HepG2 (cell line): ENCODE measurements around the gene SNRPD3. TPM values are rescaled to one million over a fixed set of nuclear protein-coding genes. Genes with fewer than 3 reads are reported as not detected.

Experiments
- AGO1 ChIP-seq: fragments of 200-400 bp; formaldehyde crosslinking; IDR thresholded peaks from 2 replicates; pipeline ENCODE4 v1.6.1; 2017; ENCODE audit warnings: mild to moderate bottlenecking, low read depth, low read length, moderate library complexity; ENCODE audit not compliant: poor library complexity, severe bottlenecking
- CEBPB ChIP-seq: IDR thresholded peaks from 2 replicates; pipeline ENCODE4 v1.6.1; 2011; ENCODE audit warnings: low read depth, low read length, improper control_type of control experiment, borderline replicate concordance
- DPF2 ChIP-seq: sonication (generic); formaldehyde crosslinking; IDR thresholded peaks from 2 replicates; pipeline ENCODE4 v1.4.0; 2020; ENCODE audit warnings: mild to moderate bottlenecking, low read depth, missing genetic modification reagents, borderline replicate concordance
- EHMT2 ChIP-seq: fragments of 200-600 bp; sonication (generic); IDR thresholded peaks from 2 replicates; pipeline ENCODE4 v1.7.0; 2017; ENCODE audit warnings: antibody characterized with exemption, low read depth, low read length, borderline replicate concordance
- KDM1A ChIP-seq: IDR thresholded peaks from 2 replicates; pipeline ENCODE4 v1.6.1; 2016; ENCODE audit warnings: missing compliant biosample characterization
- MIER2 ChIP-seq: IDR thresholded peaks from 2 replicates; pipeline ENCODE4 v1.6.1; 2016; ENCODE audit warnings: missing biosample characterization, missing genetic modification reagents
- NFATC3 ChIP-seq: sonication (generic); formaldehyde crosslinking; IDR thresholded peaks from 2 replicates; pipeline ENCODE4 v1.5.1; 2020; ENCODE audit warnings: mild to moderate bottlenecking, missing genetic modification reagents
- RELA ChIP-seq: sonication (generic); formaldehyde crosslinking; IDR thresholded peaks from 2 replicates; pipeline ENCODE4 v1.4.0; 2020; ENCODE audit warnings: missing genetic modification reagents
- SOX13 ChIP-seq, 3 experiments: fragments of 450-650 bp in 1 of 3; sonication (generic) in 1 of 3; formaldehyde crosslinking in 1 of 3; IDR thresholded peaks in 2 of 3; conservative IDR thresholded peaks in 1 of 3; 2 replicates each; pipeline versions ENCODE4 v1.5.0 to v1.6.1; 2016 to 2020; ENCODE audit warnings: antibody characterized with exemption in 1 of 3, mild to moderate bottlenecking in 1 of 3, missing compliant biosample characterization in 1 of 3, missing genetic modification reagents in 1 of 3, moderate library complexity in 1 of 3
- SRF ChIP-seq: IDR thresholded peaks from 2 replicates; pipeline ENCODE4 v1.6.1; 2011; ENCODE audit warnings: mild to moderate bottlenecking, low read depth, low read length, moderate library complexity
- ZBTB7B ChIP-seq: sonication (generic); formaldehyde crosslinking; IDR thresholded peaks from 2 replicates; pipeline ENCODE4 v1.4.0; 2020; ENCODE audit warnings: missing genetic modification reagents
- ZFY ChIP-seq: sonication (generic); formaldehyde crosslinking; IDR thresholded peaks from 2 replicates; pipeline ENCODE4 v1.4.0; 2020; ENCODE audit warnings: missing genetic modification reagents
- ZNF562 ChIP-seq: sonication (generic); formaldehyde crosslinking; IDR thresholded peaks from 2 replicates; pipeline ENCODE4 v1.8.0; 2022; ENCODE audit warnings: missing genetic modification reagents, borderline replicate concordance
- ZNF564 ChIP-seq: sonication (generic); formaldehyde crosslinking; IDR thresholded peaks from 2 replicates; pipeline ENCODE4 v1.8.1; 2023; ENCODE audit warnings: mild to moderate bottlenecking, missing genetic modification reagents
- polyA plus RNA-seq, 8 experiments: library from polyadenylated mRNA; depleted of rRNA in 3 of 8; stranded (reverse) in 7 of 8; unstranded in 1 of 8; fragments of >200 nt; fragmentation: Illumina TruSeq in 4 of 8; extraction: Trizol in 4 of 8; gene quantifications; 2 replicates each; pipeline versions ENCODE4 v1.2.1 to v1.2.3, GENCODE V29; 2011 to 2016; ENCODE audit warnings: low read depth in 4 of 8, missing spikeins in 1 of 8, mixed read lengths in 1 of 8; ENCODE audit not compliant: insufficient read depth in 1 of 8
- total RNA-seq, 5 experiments: library from RNA; depleted of rRNA; stranded (reverse); fragments of >200 nt; fragmentation: Illumina TruSeq; extraction: Trizol; gene quantifications; 2 replicates each; pipeline ENCODE4 v1.2.3, GENCODE V29; 2016; ENCODE audit warnings: low read depth in 1 of 5
- TF ChIP-seq, protein P1 (sequence below): sonication (generic); formaldehyde crosslinking; IDR thresholded peaks from 2 replicates; pipeline ENCODE4 v1.5.0; 2020; ENCODE audit warnings: missing genetic modification reagents
- TF ChIP-seq, protein P2 (sequence below): sonication (generic); formaldehyde crosslinking; IDR thresholded peaks from 2 replicates; pipeline ENCODE4 v1.8.0; 2023; ENCODE audit warnings: mild to moderate bottlenecking, missing genetic modification reagents
- TF ChIP-seq, protein P3 (sequence below): sonication (generic); formaldehyde crosslinking; IDR thresholded peaks from 2 replicates; pipeline ENCODE4 v1.4.0; 2020; ENCODE audit warnings: missing genetic modification reagents, borderline replicate concordance
- TF ChIP-seq, protein P4 (sequence below): sonication (generic); formaldehyde crosslinking; IDR thresholded peaks from 2 replicates; pipeline ENCODE4 v1.5.1; 2020; ENCODE audit warnings: mild to moderate bottlenecking, missing genetic modification reagents
- TF ChIP-seq, protein P5 (sequence below): sonication (generic); formaldehyde crosslinking; IDR thresholded peaks from 2 replicates; pipeline ENCODE4 v1.4.0; 2020; ENCODE audit warnings: mild to moderate bottlenecking, low read depth, missing genetic modification reagents

The SNRPD3 gene
- total and polyA plus RNA-seq, 2 of the 13 experiments (the other 11 are each of a cell fraction or from before 2014, with no cell fraction given), result 110 to 209 TPM

DNA sequence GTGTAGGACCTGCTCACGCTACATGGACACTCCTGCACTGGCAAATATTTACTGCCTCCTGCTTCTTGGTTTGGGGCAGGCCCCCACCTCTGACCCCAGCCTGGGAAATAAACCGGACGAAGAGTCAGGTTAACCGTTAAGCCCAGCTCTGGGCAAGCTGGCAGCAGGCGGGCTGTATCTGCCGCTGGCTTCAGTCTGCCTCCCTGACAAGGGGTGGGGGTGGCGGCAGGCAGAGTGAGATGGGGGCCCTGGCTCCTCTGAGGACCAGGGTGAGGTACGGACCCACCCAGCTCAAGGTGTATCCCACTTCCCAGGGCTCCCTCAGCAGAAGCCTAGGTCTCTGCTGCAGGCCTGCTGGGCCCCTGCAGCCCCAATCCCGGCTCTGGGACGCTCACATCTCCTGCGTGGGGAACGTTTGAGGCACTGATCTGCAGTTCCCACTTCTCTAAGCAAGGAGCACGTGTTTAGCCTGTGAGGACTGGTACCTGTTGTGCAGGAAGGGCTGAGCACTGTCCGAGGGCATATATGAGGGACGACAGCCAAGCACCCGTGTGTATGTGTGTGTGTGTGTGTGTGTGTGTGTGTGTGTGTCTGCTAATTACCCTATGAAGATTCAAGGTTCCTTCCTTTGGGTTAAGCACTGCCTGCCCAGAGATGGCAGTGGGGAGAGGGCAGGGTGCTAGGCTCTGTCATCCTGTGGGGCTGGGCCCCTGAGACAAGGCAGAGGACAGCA lies 38.2 kb downstream of the SNRPD3 start (continued):
- TF ChIP-seq, protein P1, sequence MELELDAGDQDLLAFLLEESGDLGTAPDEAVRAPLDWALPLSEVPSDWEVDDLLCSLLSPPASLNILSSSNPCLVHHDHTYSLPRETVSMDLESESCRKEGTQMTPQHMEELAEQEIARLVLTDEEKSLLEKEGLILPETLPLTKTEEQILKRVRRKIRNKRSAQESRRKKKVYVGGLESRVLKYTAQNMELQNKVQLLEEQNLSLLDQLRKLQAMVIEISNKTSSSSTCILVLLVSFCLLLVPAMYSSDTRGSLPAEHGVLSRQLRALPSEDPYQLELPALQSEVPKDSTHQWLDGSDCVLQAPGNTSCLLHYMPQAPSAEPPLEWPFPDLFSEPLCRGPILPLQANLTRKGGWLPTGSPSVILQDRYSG, result no peak
- TF ChIP-seq SRF, result no peak
- 0 out of 2 replicates have a peak, but pooled peaks have one; percentile 44 for TF ChIP-seq ZNF564 (CRISPR knock-in tag)
- no peak for TF ChIP-seq ZNF562 (CRISPR knock-in tag)
- no peak for TF ChIP-seq ZFY
- TF ChIP-seq NFATC3, result no peak
- TF ChIP-seq SOX13 (IDR thresholded peaks at IDR 0.05), result no peak
- TF ChIP-seq SOX13 (CRISPR knock-in tag; conservative IDR thresholded peaks at IDR 0.05 in 1 of 2, IDR thresholded peaks at IDR 0.05 in 1 of 2), result peak in 1 of 2 experiments; percentile 59; a peak in 1 of 4 replicates
- no peak for TF ChIP-seq EHMT2
- TF ChIP-seq, protein P2, sequence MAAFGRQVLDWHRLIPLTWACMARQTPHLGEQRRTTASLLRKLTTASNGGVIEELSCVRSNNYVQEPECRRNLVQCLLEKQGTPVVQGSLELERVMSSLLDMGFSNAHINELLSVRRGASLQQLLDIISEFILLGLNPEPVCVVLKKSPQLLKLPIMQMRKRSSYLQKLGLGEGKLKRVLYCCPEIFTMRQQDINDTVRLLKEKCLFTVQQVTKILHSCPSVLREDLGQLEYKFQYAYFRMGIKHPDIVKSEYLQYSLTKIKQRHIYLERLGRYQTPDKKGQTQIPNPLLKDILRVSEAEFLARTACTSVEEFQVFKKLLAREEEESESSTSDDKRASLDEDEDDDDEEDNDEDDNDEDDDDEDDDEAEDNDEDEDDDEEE (CRISPR knock-in tag), result no peak
- no peak for TF ChIP-seq DPF2
- no peak for TF ChIP-seq KDM1A (CRISPR knock-in tag)
- TF ChIP-seq, protein P3, sequence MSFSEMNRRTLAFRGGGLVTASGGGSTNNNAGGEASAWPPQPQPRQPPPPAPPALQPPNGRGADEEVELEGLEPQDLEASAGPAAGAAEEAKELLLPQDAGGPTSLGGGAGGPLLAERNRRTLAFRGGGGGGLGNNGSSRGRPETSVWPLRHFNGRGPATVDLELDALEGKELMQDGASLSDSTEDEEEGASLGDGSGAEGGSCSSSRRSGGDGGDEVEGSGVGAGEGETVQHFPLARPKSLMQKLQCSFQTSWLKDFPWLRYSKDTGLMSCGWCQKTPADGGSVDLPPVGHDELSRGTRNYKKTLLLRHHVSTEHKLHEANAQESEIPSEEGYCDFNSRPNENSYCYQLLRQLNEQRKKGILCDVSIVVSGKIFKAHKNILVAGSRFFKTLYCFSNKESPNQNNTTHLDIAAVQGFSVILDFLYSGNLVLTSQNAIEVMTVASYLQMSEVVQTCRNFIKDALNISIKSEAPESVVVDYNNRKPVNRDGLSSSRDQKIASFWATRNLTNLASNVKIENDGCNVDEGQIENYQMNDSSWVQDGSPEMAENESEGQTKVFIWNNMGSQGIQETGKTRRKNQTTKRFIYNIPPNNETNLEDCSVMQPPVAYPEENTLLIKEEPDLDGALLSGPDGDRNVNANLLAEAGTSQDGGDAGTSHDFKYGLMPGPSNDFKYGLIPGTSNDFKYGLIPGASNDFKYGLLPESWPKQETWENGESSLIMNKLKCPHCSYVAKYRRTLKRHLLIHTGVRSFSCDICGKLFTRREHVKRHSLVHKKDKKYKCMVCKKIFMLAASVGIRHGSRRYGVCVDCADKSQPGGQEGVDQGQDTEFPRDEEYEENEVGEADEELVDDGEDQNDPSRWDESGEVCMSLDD (CRISPR knock-in tag), result no peak
- TF ChIP-seq ZBTB7B, result peak; percentile 87
- TF ChIP-seq, protein P4, sequence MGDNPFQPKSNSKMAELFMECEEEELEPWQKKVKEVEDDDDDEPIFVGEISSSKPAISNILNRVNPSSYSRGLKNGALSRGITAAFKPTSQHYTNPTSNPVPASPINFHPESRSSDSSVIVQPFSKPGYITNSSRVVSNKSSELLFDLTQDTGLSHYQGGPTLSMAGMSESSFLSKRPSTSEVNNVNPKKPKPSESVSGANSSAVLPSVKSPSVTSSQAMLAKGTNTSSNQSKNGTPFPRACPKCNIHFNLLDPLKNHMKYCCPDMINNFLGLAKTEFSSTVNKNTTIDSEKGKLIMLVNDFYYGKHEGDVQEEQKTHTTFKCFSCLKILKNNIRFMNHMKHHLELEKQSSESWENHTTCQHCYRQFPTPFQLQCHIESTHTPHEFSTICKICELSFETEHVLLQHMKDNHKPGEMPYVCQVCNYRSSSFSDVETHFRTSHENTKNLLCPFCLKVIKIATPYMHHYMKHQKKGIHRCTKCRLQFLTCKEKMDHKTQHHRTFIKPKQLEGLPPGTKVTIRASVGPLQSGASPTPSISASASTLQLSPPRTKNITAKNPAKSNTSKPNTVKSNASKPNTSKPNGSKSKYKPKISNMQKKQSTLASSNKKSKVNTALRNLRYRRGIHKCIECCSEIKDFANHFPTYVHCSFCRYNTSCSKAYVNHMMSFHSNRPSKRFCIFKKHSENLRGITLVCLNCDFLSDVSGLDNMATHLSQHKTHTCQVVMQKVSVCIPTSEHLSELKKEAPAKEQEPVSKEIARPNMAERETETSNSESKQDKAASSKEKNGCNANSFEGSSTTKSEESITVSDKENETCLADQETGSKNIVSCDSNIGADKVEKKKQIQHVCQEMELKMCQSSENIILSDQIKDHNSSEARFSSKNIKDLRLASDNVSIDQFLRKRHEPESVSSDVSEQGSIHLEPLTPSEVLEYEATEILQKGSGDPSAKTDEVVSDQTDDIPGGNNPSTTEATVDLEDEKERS (CRISPR knock-in tag), result no peak
- TF ChIP-seq CEBPB, result no peak
- TF ChIP-seq RELA (CRISPR knock-in tag), result no peak
- TF ChIP-seq AGO1, result no peak
- TF ChIP-seq, protein P5, sequence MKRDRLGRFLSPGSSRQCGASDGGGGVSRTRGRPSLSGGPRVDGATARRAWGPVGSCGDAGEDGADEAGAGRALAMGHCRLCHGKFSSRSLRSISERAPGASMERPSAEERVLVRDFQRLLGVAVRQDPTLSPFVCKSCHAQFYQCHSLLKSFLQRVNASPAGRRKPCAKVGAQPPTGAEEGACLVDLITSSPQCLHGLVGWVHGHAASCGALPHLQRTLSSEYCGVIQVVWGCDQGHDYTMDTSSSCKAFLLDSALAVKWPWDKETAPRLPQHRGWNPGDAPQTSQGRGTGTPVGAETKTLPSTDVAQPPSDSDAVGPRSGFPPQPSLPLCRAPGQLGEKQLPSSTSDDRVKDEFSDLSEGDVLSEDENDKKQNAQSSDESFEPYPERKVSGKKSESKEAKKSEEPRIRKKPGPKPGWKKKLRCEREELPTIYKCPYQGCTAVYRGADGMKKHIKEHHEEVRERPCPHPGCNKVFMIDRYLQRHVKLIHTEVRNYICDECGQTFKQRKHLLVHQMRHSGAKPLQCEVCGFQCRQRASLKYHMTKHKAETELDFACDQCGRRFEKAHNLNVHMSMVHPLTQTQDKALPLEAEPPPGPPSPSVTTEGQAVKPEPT (CRISPR knock-in tag), result no peak
- TF ChIP-seq MIER2 (CRISPR knock-in tag), result 0 out of 2 replicates have a peak, but pooled peaks have one; percentile 23
